GM12878 (cell line): ENCODE measurements around the gene TCEAL9. TPM values are rescaled to one million over a fixed set of nuclear protein-coding genes. Genes with fewer than 3 reads are reported as not detected.

Source experiments
- ATAC-seq: fragments of 200-7000 bp; cut with Tn5 transposase; 3 replicates; pipeline ENCODE4 v1.9.1; 2020; ENCODE audit warnings: mild to moderate bottlenecking, moderate library complexity
- BruUV-seq: library from RNA; stranded (reverse); fragments of 400-500 nt; replicated peaks from 2 replicates; lab custom pipeline; 2021; lab: Mats Ljungman, UMichigan
- CTCF ChIA-PET: fragments of 300-600 bp; sonication (Branson Sonifier 250); formaldehyde crosslinking; extraction: SDS; loops from one replicate; lab custom pipeline; 2021; ENCODE audit warnings: inconsistent platforms; lab: Yijun Ruan, JAX
- POLR2A ChIA-PET: fragments of 350-600 bp; formaldehyde crosslinking; extraction: SDS; loops from one replicate; lab custom pipeline; 2021; ENCODE audit warnings: inconsistent platforms; lab: Charles Lee
- RAD21 ChIA-PET: fragments of 300-600 bp; sonication (Branson Sonifier 250); formaldehyde crosslinking; loops from one replicate; lab custom pipeline; 2023; ENCODE audit warnings: antibody characterized with exemption; ENCODE audit not compliant: unreplicated experiment; lab: Charles Lee
- SMC1A ChIA-PET: fragments of 300-600 bp; sonication (Branson Sonifier 250); formaldehyde crosslinking; loops from one replicate; lab custom pipeline; 2023; ENCODE audit not compliant: unreplicated experiment, uncharacterized antibody; lab: Charles Lee
- DNase-seq: peaks from one replicate; pipeline ENCODE4 v3.0.0-alpha.2; 2011; ENCODE audit warnings: low read depth, low spot score
- FAIRE-seq: peaks from 3 replicates; lab custom pipeline; 2011; peaks lifted over from hg19 to GRCh38; lab: Jason Lieb, UNC
- H2AFZ ChIP-seq: 2 replicates; pipeline ENCODE4 v1.6.0; 2011; ENCODE audit warnings: low read depth, low read length, control low read depth; ENCODE audit not compliant: control insufficient read depth
- H3K27ac ChIP-seq: 2 replicates; pipeline ENCODE4 v1.5.1; 2011; ENCODE audit warnings: control low read depth; ENCODE audit not compliant: control insufficient read depth, insufficient read depth
- H3K27me3 ChIP-seq, 2 experiments: replicated peaks in 1 of 2; 2 replicates each; pipeline versions ENCODE4 v1.6.0 to v1.6.1; 2011; ENCODE audit warnings: low read length in 1 of 2; ENCODE audit not compliant: control insufficient read depth in 2 of 2, insufficient read depth in 2 of 2
- H3K36me3 ChIP-seq, 2 experiments: 2 replicates each; pipeline ENCODE4 v1.5.1; 2011; ENCODE audit warnings: low read length in 1 of 2; ENCODE audit not compliant: control insufficient read depth in 2 of 2, insufficient read depth in 2 of 2
- H3K4me1 ChIP-seq: 2 replicates; pipeline ENCODE4 v1.6.1; 2011; ENCODE audit warnings: mild to moderate bottlenecking, low read length, moderate library complexity, mixed read lengths; ENCODE audit not compliant: control insufficient read depth, insufficient read depth
- H3K4me2 ChIP-seq: 2 replicates; pipeline ENCODE4 v1.6.0; 2011; ENCODE audit warnings: control low read depth; ENCODE audit not compliant: control insufficient read depth, insufficient read depth
- H3K4me3 ChIP-seq: fragments of 200-600 bp; sonication (generic); 2 replicates; pipeline ENCODE4 v1.5.1; 2016
- H3K79me2 ChIP-seq: 2 replicates; pipeline ENCODE4 v1.6.0; 2011; ENCODE audit warnings: low read length; ENCODE audit not compliant: control insufficient read depth, insufficient read depth
- H3K9ac ChIP-seq: 2 replicates; pipeline ENCODE4 v1.8.0; 2011; ENCODE audit warnings: low read length, control low read depth, mixed read lengths; ENCODE audit not compliant: control insufficient read depth, insufficient read depth
- H3K9me3 ChIP-seq: replicated peaks from 3 replicates; pipeline ENCODE4 v1.5.1; 2011; ENCODE audit warnings: mild to moderate bottlenecking, low read length; ENCODE audit not compliant: control insufficient read depth, insufficient read depth
- H4K20me1 ChIP-seq: 2 replicates; pipeline ENCODE4 v1.6.0; 2011; ENCODE audit not compliant: control insufficient read depth, insufficient read depth
- BMI1 ChIP-seq: fragments of 450-650 bp; IDR thresholded peaks from 2 replicates; pipeline ENCODE4 v1.6.1; 2016; ENCODE audit warnings: mild to moderate bottlenecking, moderate library complexity, borderline replicate concordance
- BRCA1 ChIP-seq: IDR thresholded peaks from 2 replicates; pipeline ENCODE4 v1.6.1; 2011; ENCODE audit warnings: low read depth, low read length, improper control_type of control experiment
- DPF2 ChIP-seq: fragments of 450-650 bp; IDR thresholded peaks from 2 replicates; pipeline ENCODE4 v1.6.1; 2017; ENCODE audit warnings: mild to moderate bottlenecking
- FOS ChIP-seq: IDR thresholded peaks from 3 replicates; pipeline ENCODE4 v1.6.1; 2011; ENCODE audit warnings: borderline replicate concordance; ENCODE audit not compliant: insufficient read length; ENCODE audit errors: extremely low read depth
- FOXK2 ChIP-seq: fragments of 450-650 bp; IDR thresholded peaks from 2 replicates; pipeline ENCODE4 v1.6.1; 2017; ENCODE audit warnings: mild to moderate bottlenecking, moderate library complexity
- HDAC2 ChIP-seq: fragments of 200-600 bp; sonication (generic); IDR thresholded peaks from 2 replicates; pipeline ENCODE4 v1.6.1; 2017
- IRF3 ChIP-seq: fragments of 450-650 bp; IDR thresholded peaks from 2 replicates; pipeline ENCODE4 v1.6.1; 2014; ENCODE audit warnings: mild to moderate bottlenecking
- IRF4 ChIP-seq: IDR thresholded peaks from 2 replicates; pipeline ENCODE4 v1.6.1; 2011; ENCODE audit warnings: low read depth, low read length
- NBN ChIP-seq: fragments of 450-650 bp; IDR thresholded peaks from 2 replicates; pipeline ENCODE4 v1.6.1; 2016
- NFIC ChIP-seq: IDR thresholded peaks from 2 replicates; pipeline ENCODE4 v1.6.1; 2012; ENCODE audit warnings: low read depth, mild to moderate bottlenecking, inconsistent platforms, low read length, moderate library complexity
- NFYB ChIP-seq: IDR thresholded peaks from 2 replicates; pipeline ENCODE4 v1.6.1; 2011; ENCODE audit warnings: low read depth, mild to moderate bottlenecking, low read length, improper control_type of control experiment, moderate library complexity; ENCODE audit not compliant: insufficient read depth
- NR2C2 ChIP-seq: IDR thresholded peaks from 2 replicates; pipeline ENCODE4 v1.6.1; 2011; ENCODE audit warnings: borderline replicate concordance, low read depth; ENCODE audit not compliant: control insufficient read depth, insufficient read length
- PML ChIP-seq: IDR thresholded peaks from 2 replicates; pipeline ENCODE4 v1.6.1; 2012; ENCODE audit warnings: low read length, inconsistent platforms
- SIN3A ChIP-seq: IDR thresholded peaks from 2 replicates; pipeline ENCODE4 v1.6.1; 2012; ENCODE audit warnings: low read depth, low read length, improper control_type of control experiment
- STAT3 ChIP-seq: IDR thresholded peaks from 2 replicates; pipeline ENCODE4 v1.6.1; 2011; ENCODE audit warnings: low read depth, low read length, improper control_type of control experiment
- TBL1XR1 ChIP-seq: IDR thresholded peaks from 2 replicates; pipeline ENCODE4 v1.6.1; 2012; ENCODE audit warnings: low read depth, low read length, improper control_type of control experiment
- TCF3 ChIP-seq: IDR thresholded peaks from 2 replicates; pipeline ENCODE4 v1.6.1; 2012; ENCODE audit warnings: low read depth, mild to moderate bottlenecking, low read length, borderline replicate concordance; ENCODE audit not compliant: insufficient read depth
- TCF7 ChIP-seq: IDR thresholded peaks from 2 replicates; pipeline ENCODE4 v1.6.1; 2014; ENCODE audit warnings: antibody characterized with exemption, borderline replicate concordance
- WGBS: methylation state at CpG from one replicate; pipeline ENCODE4 v1.1.6; 2016; ENCODE audit warnings: low lambda C conversion rate; ENCODE audit not compliant: insufficient replicate concordance, insufficient coverage; ENCODE audit errors: missing lambda C conversion rate; 5-methylcytosine and 5-hydroxymethylcytosine counted together
- in situ Hi-C: fragments of 300-500 bp; cut with MboI; formaldehyde crosslinking; loops from 9 replicates; pipeline ENCODE4 v1.14.3; 2018; ENCODE audit warnings: mixed read lengths
- intact Hi-C: fragments of 100-400 bp; cut with micrococcal nuclease; formaldehyde crosslinking; loops from one replicate; pipeline ENCODE4 v1.14.2; 2022; ENCODE audit not compliant: unreplicated experiment
- polyA plus RNA-seq, 11 experiments: library from polyadenylated mRNA; depleted of rRNA in 4 of 11; unstranded in 6 of 11; stranded (reverse) in 5 of 11; fragments of >200 nt; fragmentation: Nextera tagmentation in 4 of 11; fragmentation: Illumina TruSeq in 1 of 11; extraction: Ambion mirVana in 4 of 11; extraction: Trizol in 1 of 11; gene quantifications; 1 replicate in 1 of 11; 2 replicates in 10 of 11; pipeline versions ENCODE4 v1.2.1 to v1.2.3, GENCODE V29; 2011 to 2016; ENCODE audit warnings: inconsistent platforms in 2 of 11, missing spikeins in 2 of 11, low read depth in 1 of 11
- total RNA-seq, 4 experiments: library from RNA; depleted of rRNA in 3 of 4; stranded (reverse); fragments of >200 nt in 3 of 4; fragmentation: Illumina TruSeq in 1 of 4; extraction: Trizol in 1 of 4; gene quantifications; 2 replicates each; pipeline versions ENCODE4 v1.2.1 to v1.2.3, GENCODE V29; 2013 to 2021
- TF ChIP-seq, protein P1 (sequence below): IDR thresholded peaks from 2 replicates; pipeline ENCODE4 v1.6.1; 2012; ENCODE audit warnings: improper control_type of control experiment, low read depth, low read length; ENCODE audit not compliant: insufficient replicate concordance

Gene TCEAL9
- total and polyA plus RNA-seq, 10 of the 15 experiments (the other 5 are each of a cell fraction or from before 2014, with no cell fraction given), result 0.39 to 2.5 (median 0.90) TPM

DNA sequence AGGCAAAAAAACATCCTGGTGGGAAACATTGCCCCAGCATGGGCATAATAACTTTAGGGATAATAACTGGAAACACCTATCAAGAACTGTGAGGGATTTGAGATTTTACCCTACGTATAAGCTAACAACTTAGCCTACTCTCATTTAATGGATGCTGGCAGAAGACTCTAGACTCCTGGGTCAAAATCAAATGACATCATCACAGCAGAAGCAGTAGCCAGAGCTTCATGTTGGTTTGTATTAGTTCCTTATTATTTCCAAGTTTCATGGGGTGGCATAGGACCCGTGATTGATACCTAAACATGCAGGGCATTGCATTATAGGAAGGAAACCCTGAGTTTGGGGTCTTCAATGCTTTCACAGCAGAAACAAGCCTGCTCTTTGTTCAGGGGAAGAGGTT lies 4.6 kb downstream of the TCEAL9 start (continued):
- TF ChIP-seq, protein P1, sequence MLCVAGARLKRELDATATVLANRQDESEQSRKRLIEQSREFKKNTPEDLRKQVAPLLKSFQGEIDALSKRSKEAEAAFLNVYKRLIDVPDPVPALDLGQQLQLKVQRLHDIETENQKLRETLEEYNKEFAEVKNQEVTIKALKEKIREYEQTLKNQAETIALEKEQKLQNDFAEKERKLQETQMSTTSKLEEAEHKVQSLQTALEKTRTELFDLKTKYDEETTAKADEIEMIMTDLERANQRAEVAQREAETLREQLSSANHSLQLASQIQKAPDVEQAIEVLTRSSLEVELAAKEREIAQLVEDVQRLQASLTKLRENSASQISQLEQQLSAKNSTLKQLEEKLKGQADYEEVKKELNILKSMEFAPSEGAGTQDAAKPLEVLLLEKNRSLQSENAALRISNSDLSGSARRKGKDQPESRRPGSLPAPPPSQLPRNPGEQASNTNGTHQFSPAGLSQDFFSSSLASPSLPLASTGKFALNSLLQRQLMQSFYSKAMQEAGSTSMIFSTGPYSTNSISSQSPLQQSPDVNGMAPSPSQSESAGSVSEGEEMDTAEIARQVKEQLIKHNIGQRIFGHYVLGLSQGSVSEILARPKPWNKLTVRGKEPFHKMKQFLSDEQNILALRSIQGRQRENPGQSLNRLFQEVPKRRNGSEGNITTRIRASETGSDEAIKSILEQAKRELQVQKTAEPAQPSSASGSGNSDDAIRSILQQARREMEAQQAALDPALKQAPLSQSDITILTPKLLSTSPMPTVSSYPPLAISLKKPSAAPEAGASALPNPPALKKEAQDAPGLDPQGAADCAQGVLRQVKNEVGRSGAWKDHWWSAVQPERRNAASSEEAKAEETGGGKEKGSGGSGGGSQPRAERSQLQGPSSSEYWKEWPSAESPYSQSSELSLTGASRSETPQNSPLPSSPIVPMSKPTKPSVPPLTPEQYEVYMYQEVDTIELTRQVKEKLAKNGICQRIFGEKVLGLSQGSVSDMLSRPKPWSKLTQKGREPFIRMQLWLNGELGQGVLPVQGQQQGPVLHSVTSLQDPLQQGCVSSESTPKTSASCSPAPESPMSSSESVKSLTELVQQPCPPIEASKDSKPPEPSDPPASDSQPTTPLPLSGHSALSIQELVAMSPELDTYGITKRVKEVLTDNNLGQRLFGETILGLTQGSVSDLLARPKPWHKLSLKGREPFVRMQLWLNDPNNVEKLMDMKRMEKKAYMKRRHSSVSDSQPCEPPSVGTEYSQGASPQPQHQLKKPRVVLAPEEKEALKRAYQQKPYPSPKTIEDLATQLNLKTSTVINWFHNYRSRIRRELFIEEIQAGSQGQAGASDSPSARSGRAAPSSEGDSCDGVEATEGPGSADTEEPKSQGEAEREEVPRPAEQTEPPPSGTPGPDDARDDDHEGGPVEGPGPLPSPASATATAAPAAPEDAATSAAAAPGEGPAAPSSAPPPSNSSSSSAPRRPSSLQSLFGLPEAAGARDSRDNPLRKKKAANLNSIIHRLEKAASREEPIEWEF, result no peak
- TF ChIP-seq IRF4 (no peak), BMI1 (no peak), NBN (no peak), DPF2 (no peak), BRCA1 (no peak)

DNA sequence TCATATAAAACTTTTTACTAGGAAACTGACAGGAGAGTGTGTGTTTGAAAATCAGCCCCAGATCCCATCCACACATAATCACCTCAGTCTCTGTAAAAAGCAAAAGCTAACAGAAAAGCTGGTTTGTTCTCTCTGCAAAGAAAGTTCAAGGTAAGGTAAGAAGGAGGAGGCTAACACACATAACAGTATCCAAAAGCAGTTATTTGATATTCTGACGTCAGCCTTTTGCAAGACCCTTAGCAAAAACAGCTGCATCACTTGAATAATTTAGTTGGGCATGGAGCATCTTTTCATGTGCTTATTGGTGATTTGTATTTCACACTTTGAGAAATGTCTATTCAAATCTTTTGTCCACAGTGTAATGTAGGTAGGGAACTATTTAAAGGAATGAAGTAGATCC lies 5.5 kb downstream of the TCEAL9 start:
- H3K27ac ChIP-seq, result no peak overlapping the region
- H3K4me3 ChIP-seq, result no peak overlapping the region
- in situ Hi-C loops, result no loop called here
- H3K27me3 ChIP-seq, result no peaks in the 10 kb centered on the region
- POLR2A ChIA-PET, result no interaction called here
- no peaks in the 10 kb centered on the region for H4K20me1 ChIP-seq
- no peaks in the 10 kb centered on the region for H3K9me3 ChIP-seq
- no peak for DNase-seq
- BruUV-seq, result no TSS peak
- RAD21 ChIA-PET, result no interaction called here
- CTCF ChIA-PET, result interaction anchor here (1.5 kb wide), 1 partner anchor 9 kb away, joined by 5 read pairs; no protein-coding TSS in a partner anchor
- H3K4me2 ChIP-seq, result no peak overlapping the region
- SMC1A ChIA-PET, result no interaction called here
- no peaks in the 10 kb centered on the region for H3K4me1 ChIP-seq
- H3K9ac ChIP-seq, result no peak overlapping the region
- no peak overlapping the region for H2AFZ ChIP-seq
- no peak for ATAC-seq
- 0% methylated on average over 1 of the region's 1 CpG for WGBS
- no peaks in the 10 kb centered on the region for H3K79me2 ChIP-seq
- FAIRE-seq, result no peak
- no peaks in the 10 kb centered on the region for H3K36me3 ChIP-seq
- intact Hi-C loops, result no loop called here
- TF ChIP-seq NR2C2, result no peak
- no peak for TF ChIP-seq NBN
- no peak for TF ChIP-seq TCF7
- TF ChIP-seq FOS, result no peak
- no peak for TF ChIP-seq TCF3
- TF ChIP-seq FOXK2, result no peak
- TF ChIP-seq HDAC2, result no peak
- TF ChIP-seq IRF3, result no peak
- no peak for TF ChIP-seq TBL1XR1
- TF ChIP-seq PML, result no peak
- TF ChIP-seq STAT3, result no peak
- TF ChIP-seq SIN3A, result no peak
- no peak for TF ChIP-seq NFYB
- no peak for TF ChIP-seq NFIC
